DOHH2 (cell line): ENCODE results near the gene SH3PXD2A.

ENCODE experiments used
- H3F3A ChIP-seq: fragments of 200-600 bp; sonication (generic), shearing (Covaris generic); 2 replicates; pipeline ENCODE4 v1.6.0; 2016; ENCODE audit warnings: antibody characterized with exemption, mild to moderate bottlenecking; ENCODE audit not compliant: control insufficient read depth, insufficient read depth
- H3K27ac ChIP-seq: fragments of 200-600 bp; sonication (generic); 2 replicates; pipeline ENCODE4 v1.5.1; 2014; ENCODE audit warnings: low read depth, mild to moderate bottlenecking, low read length, moderate library complexity
- H3K27me3 ChIP-seq: fragments of 200-600 bp; sonication (generic); 2 replicates; pipeline ENCODE4 v1.6.1; 2014; ENCODE audit warnings: mild to moderate bottlenecking, low read length, mixed read lengths; ENCODE audit not compliant: control insufficient read depth
- H3K36me3 ChIP-seq: fragments of 200-600 bp; sonication (generic); 2 replicates; pipeline ENCODE4 v1.6.1; 2014; ENCODE audit warnings: mild to moderate bottlenecking, low read length, moderate library complexity, mixed read lengths; ENCODE audit not compliant: control insufficient read depth
- H3K4me1 ChIP-seq: fragments of 200-600 bp; sonication (generic); 2 replicates; pipeline ENCODE4 v1.6.1; 2014; ENCODE audit warnings: mild to moderate bottlenecking, low read length, mixed read lengths; ENCODE audit not compliant: control insufficient read depth
- H3K4me2 ChIP-seq: fragments of 200-600 bp; sonication (generic); 2 replicates; pipeline ENCODE4 v1.6.0; 2014; ENCODE audit warnings: mild to moderate bottlenecking, low read length, moderate library complexity
- H3K4me3 ChIP-seq: fragments of 200-600 bp; sonication (generic); 2 replicates; pipeline ENCODE4 v1.5.1; 2014; ENCODE audit warnings: mild to moderate bottlenecking, low read length, mixed read lengths
- H3K79me2 ChIP-seq: fragments of 200-600 bp; sonication (generic); 2 replicates; pipeline ENCODE4 v1.6.1; 2014; ENCODE audit warnings: mild to moderate bottlenecking, low read length, mixed read lengths; ENCODE audit not compliant: control insufficient read depth
- H3K9me2 ChIP-seq: fragments of 200-600 bp; sonication (generic); replicated peaks from 2 replicates; pipeline ENCODE4 v1.6.1; 2014; ENCODE audit warnings: mild to moderate bottlenecking, low read length, mixed read lengths; ENCODE audit not compliant: control insufficient read depth
- H3K9me3 ChIP-seq: fragments of 200-600 bp; sonication (generic); 2 replicates; pipeline ENCODE4 v1.6.1; 2014; ENCODE audit warnings: antibody characterized with exemption, low read length, mixed read lengths; ENCODE audit not compliant: control insufficient read depth, insufficient read depth
- H4K20me1 ChIP-seq: fragments of 200-600 bp; sonication (generic); 2 replicates; pipeline ENCODE4 v1.6.0; 2014; ENCODE audit warnings: low read depth, mild to moderate bottlenecking, antibody characterized with exemption, low read length, moderate library complexity; ENCODE audit not compliant: control insufficient read depth, insufficient read depth
- EZH2phosphoT487 ChIP-seq: fragments of 200-600 bp; sonication (generic); IDR thresholded peaks from 2 replicates; pipeline ENCODE4 v1.6.1; 2017; ENCODE audit warnings: borderline replicate concordance, mild to moderate bottlenecking, antibody characterized with exemption, low read length, moderate library complexity, mixed read lengths
- TF ChIP-seq, protein P1 (sequence below): fragments of 200-600 bp; sonication (generic); IDR thresholded peaks from one replicate; pipeline ENCODE4 v1.5.1; 2014; ENCODE audit warnings: antibody characterized with exemption, mild to moderate bottlenecking, low read depth, low read length; ENCODE audit not compliant: poor library complexity, severe bottlenecking

Gene SH3PXD2A

DNA sequence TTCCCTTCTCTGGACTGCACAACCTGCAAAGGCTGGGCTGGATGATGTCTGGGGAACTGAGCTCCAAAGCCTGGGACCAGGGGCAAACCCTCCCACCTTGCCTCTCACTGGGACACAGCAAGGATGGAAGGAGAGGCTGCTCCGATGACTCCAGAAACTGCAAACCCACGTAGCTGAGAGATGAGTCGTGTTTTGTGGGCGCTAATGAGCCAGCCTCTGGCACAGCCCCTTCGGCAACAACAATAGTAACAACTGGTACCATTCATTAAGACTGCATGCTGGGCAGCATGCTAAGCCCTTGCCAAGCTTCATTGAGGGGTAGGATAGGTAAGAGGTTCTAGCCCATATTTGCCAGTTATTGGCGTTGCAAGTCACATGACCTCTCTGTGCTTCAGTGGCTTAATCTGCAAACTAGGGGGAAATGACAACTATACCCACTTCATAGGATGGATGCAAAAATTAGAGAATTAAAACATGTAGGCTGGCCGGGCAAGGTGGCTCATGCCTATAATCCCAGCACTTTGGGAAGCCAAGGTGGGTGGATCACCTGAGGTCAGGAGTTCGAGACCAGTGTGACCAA lies 145.9 kb downstream of the SH3PXD2A start:
- Histone ChIP-seq H3K79me2 (no peaks in the 10 kb centered on the region), H3K9me2 (no peaks in the 10 kb centered on the region), H3K27me3 (no peaks in the 10 kb centered on the region), H3K4me3 (no peak overlapping the region), H3K9me3 (no peaks in the 10 kb centered on the region), H4K20me1 (no peaks in the 10 kb centered on the region), H3K36me3 (no peaks in the 10 kb centered on the region), H3K4me1 (no peaks in the 10 kb centered on the region), H3K4me2 (no peak overlapping the region), H3K27ac (no peak overlapping the region), H3F3A (no peaks in the 10 kb centered on the region)
- TF ChIP-seq, protein P1, sequence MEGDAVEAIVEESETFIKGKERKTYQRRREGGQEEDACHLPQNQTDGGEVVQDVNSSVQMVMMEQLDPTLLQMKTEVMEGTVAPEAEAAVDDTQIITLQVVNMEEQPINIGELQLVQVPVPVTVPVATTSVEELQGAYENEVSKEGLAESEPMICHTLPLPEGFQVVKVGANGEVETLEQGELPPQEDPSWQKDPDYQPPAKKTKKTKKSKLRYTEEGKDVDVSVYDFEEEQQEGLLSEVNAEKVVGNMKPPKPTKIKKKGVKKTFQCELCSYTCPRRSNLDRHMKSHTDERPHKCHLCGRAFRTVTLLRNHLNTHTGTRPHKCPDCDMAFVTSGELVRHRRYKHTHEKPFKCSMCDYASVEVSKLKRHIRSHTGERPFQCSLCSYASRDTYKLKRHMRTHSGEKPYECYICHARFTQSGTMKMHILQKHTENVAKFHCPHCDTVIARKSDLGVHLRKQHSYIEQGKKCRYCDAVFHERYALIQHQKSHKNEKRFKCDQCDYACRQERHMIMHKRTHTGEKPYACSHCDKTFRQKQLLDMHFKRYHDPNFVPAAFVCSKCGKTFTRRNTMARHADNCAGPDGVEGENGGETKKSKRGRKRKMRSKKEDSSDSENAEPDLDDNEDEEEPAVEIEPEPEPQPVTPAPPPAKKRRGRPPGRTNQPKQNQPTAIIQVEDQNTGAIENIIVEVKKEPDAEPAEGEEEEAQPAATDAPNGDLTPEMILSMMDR, result no peak
- TF ChIP-seq EZH2phosphoT487, result no peak

DNA sequence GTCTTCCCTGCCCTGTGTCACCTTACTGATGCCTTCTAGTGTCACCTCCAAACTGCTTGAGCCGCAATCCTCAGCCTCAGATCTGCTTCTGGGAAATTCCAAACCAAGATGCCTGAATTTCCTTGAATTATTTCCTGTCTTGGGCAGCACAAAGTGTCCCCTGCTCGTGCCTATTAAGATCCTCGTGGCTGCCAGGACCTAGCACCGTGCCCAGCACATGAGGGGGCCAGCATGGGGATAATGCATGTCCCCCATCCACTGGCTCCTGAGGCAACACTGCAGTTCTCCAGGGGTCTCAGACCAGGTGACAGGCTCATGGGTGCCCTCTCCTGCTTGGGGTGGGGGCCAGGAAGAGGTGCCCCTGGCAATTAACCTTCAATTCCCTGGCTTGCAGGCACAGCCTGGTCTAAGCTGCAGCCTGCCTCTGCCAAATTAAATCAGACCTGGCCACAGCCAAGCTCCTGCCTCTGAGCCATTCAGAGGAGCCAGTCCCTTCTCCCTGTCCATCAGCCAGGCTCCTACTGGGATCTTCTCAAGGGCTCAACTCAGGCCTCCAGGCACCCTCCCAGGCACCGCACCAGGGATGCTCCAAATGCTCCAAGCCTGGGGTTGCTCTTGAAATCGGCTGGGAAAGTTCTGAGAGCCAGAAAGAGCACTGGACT lies 146.6 kb downstream of the SH3PXD2A start:
- H4K20me1 ChIP-seq, result no peaks in the 10 kb centered on the region
- H3K9me2 ChIP-seq, result no peaks in the 10 kb centered on the region
- H3F3A ChIP-seq, result no peaks in the 10 kb centered on the region
- no peak overlapping the region for H3K27ac ChIP-seq
- H3K79me2 ChIP-seq, result no peaks in the 10 kb centered on the region
- H3K4me3 ChIP-seq, result no peak overlapping the region
- TF ChIP-seq, protein P1, result no peak
- TF ChIP-seq EZH2phosphoT487, result no peak
- H3K4me2 ChIP-seq, result no peak overlapping the region
- no peaks in the 10 kb centered on the region for H3K36me3 ChIP-seq
- H3K4me1 ChIP-seq, result no peaks in the 10 kb centered on the region
- H3K27me3 ChIP-seq, result no peaks in the 10 kb centered on the region
- no peaks in the 10 kb centered on the region for H3K9me3 ChIP-seq

DNA sequence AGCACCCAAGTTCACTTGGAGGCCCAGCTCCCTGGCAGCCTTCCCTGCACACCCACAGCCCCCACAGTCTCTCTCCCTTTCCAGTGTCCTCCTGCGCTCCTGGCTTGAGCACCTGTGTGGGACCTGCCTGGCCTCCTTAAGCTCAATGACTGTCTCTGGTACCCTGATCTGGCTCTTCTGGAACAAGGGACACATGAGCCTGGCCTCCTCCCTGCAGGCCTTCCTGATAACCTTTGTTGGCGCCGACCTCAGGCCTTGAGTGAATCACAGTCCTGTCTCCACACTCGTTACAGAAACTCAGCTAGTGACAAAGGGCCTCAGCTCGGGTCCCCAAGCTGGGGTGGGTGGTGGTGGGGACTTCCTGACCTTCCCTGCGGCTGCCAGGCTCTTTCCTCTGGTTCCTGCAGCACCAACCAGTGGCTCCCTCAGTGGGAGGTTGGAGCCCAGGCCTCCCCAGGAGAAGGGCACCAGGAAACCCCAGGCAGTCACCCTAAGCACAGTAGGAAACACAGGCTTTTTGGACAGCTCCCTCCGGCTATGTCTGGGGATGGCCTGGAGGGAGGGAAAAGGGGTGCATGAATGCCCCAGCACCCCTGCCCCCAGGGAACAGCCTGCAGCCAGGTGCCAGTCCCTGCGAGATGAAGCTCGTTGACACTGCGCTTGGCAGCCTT lies 147.3 kb downstream of the SH3PXD2A start:
- Histone ChIP-seq H3K4me1 (no peaks in the 10 kb centered on the region), H3K9me3 (no peaks in the 10 kb centered on the region), H4K20me1 (no peaks in the 10 kb centered on the region), H3K79me2 (no peaks in the 10 kb centered on the region), H3K36me3 (no peaks in the 10 kb centered on the region), H3K4me3 (no peak overlapping the region), H3K27ac (no peak overlapping the region), H3K27me3 (no peaks in the 10 kb centered on the region), H3F3A (no peaks in the 10 kb centered on the region), H3K9me2 (no peaks in the 10 kb centered on the region), H3K4me2 (no peak overlapping the region)
- TF ChIP-seq, protein P1, result no peak
- TF ChIP-seq EZH2phosphoT487, result no peak
